Measurements from ENCODE around the gene BCOR.

Gene BCOR

GRCh38 chrX:40083120-40083978 lies 14.4 kb downstream of the BCOR start:
- DNase-seq, result no peak

GRCh38 chrX:40082447-40083119 lies 15.2 kb downstream of the BCOR start:
- no peak for DNase-seq

GRCh38 chrX:40081679-40082068 lies 16.1 kb downstream of the BCOR start:
- no peak for DNase-seq

- DNase-seq, result no peak
Observed at GRCh38 chrX:40080894-40081678, 16.7 kb downstream of the BCOR start.

- DNase-seq, result no peak
Observed at GRCh38 chrX:40079572-40079971, 18.2 kb downstream of the BCOR start.

GRCh38 chrX:40078489-40079227 lies 19.1 kb downstream of the BCOR start:
- DNase-seq, result no peak

GRCh38 chrX:40077906-40078305 lies 19.9 kb downstream of the BCOR start:
- no peak for DNase-seq

- DNase-seq, result no peak
Observed at GRCh38 chrX:40076750-40077575, 20.8 kb downstream of the BCOR start.

- no peak for DNase-seq
Observed at GRCh38 chrX:40074959-40075332, 22.8 kb downstream of the BCOR start.

- no peak for DNase-seq
Observed at GRCh38 chrX:40074080-40074958, 23.4 kb downstream of the BCOR start.

GRCh38 chrX:40073439-40074054 lies 24.2 kb downstream of the BCOR start:
- DNase-seq, result no peak

GRCh38 chrX:40072246-40072645 lies 25.5 kb downstream of the BCOR start:
- no peak for DNase-seq

GRCh38 chrX:40068048-40068447 lies 29.7 kb downstream of the BCOR start:
- DNase-seq, result no peak

- no peak for DNase-seq
Observed at GRCh38 chrX:40066700-40067099, 31.1 kb downstream of the BCOR start.

- DNase-seq, result no peak
Observed at GRCh38 chrX:40065296-40066046, 32.3 kb downstream of the BCOR start.

GRCh38 chrX:40064055-40064597 lies 33.6 kb downstream of the BCOR start:
- no peak for DNase-seq

- DNase-seq, result no peak
Observed at GRCh38 chrX:40063555-40063954, 34.2 kb downstream of the BCOR start.

- DNase-seq, result no peak
Observed at GRCh38 chrX:40062525-40063155, 35.1 kb downstream of the BCOR start.

Data from GDM1 (cell line).